IPS-15b (cell line): ENCODE data around the gene BCL3.

Experiments used
- H3K27me3 ChIP-seq: one replicate; pipeline ENCODE4 v1.6.1; 2013; ENCODE audit warnings: low read length; ENCODE audit not compliant: control insufficient read depth, insufficient read depth
- H3K36me3 ChIP-seq: one replicate; pipeline ENCODE4 v1.6.1; 2013; ENCODE audit warnings: low read length; ENCODE audit not compliant: control insufficient read depth, insufficient read depth
- H3K4me1 ChIP-seq: one replicate; pipeline ENCODE4 v1.6.1; 2013; ENCODE audit warnings: mild to moderate bottlenecking, low read length; ENCODE audit not compliant: control insufficient read depth, insufficient read depth
- H3K4me3 ChIP-seq: one replicate; pipeline ENCODE4 v1.5.1; 2013; ENCODE audit warnings: low read depth, low read length
- H3K9ac ChIP-seq: one replicate; pipeline ENCODE4 v1.6.1; 2013; ENCODE audit warnings: low read depth, mild to moderate bottlenecking, low read length
- H3K9me3 ChIP-seq: one replicate; pipeline ENCODE4 v1.6.1; 2013; ENCODE audit warnings: mild to moderate bottlenecking, low read length; ENCODE audit not compliant: control insufficient read depth, insufficient read depth

BCL3 gene

DNA sequence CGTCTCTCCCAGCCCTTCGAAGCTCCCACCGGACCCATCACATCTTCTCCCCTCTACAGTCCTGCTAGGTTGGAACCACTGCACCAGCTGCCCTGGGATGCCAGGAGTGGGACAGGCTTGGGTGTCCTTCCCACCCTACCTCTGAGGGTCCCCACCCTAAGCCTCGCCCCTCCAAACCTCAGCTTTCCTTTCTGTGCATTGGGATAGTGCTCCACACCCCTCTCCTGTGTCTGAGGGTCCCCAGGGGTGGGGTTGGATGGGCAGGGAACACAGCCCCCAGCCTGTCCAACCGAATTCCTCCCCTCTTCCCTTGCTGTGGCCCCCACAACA lies 1.9 kb upstream of the BCL3 start:
- Histone ChIP-seq H3K4me1 (peaks cover 8% of the 10 kb centered on the region), H3K9me3 (no peaks in the 10 kb centered on the region), H3K27me3 (peaks cover 53% of the 10 kb centered on the region), H3K4me3 (peak overlapping the region; percentile 85), H3K9ac (no peak overlapping the region), H3K36me3 (no peaks in the 10 kb centered on the region)

DNA sequence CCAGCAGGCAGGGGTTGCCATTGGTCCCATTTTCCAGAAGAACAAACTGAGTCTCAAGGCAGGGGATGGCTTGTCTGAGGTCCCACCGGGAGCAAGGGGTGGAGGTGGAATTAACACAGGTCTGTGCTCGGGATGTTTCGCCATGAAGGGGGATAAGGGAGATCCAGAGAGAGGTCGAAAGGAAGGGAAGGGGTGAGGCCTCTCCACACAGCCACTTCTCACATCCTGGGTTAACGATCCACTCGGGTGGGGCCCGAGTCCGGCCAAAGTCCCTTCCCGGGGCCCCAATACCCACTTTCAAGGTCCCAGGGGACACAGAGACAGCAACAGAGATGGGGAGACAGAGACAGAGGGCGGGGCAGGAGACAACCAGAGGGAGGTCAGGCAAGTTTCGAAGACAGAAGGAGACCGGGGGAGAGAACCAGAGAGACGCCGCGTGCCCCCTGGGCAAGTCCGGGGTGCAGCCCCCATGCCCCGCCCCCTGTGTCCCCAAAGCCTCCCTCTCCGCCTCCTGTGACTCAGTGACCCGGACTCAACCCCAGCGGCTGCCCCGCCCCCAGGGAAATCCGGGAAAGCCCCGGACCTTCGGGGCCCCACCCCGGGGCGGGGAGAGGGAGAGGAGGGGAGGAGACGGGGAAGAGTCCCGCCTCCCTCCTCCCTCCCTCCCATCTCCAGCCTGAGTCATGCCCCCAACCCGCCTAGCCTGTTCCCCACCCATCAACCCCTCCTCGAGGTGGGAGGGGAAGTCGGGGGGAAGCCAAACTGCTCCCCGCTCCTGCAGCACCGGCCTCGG lies 1.4 kb upstream of the BCL3 start:
- H3K27me3 ChIP-seq = peaks cover 57% of the 10 kb centered on the region
- H3K4me3 ChIP-seq = peak overlapping the region; percentile 85
- no peaks in the 10 kb centered on the region for H3K9me3 ChIP-seq
- peaks cover 5% of the 10 kb centered on the region for H3K4me1 ChIP-seq
- no peaks in the 10 kb centered on the region for H3K36me3 ChIP-seq
- no peak overlapping the region for H3K9ac ChIP-seq

DNA sequence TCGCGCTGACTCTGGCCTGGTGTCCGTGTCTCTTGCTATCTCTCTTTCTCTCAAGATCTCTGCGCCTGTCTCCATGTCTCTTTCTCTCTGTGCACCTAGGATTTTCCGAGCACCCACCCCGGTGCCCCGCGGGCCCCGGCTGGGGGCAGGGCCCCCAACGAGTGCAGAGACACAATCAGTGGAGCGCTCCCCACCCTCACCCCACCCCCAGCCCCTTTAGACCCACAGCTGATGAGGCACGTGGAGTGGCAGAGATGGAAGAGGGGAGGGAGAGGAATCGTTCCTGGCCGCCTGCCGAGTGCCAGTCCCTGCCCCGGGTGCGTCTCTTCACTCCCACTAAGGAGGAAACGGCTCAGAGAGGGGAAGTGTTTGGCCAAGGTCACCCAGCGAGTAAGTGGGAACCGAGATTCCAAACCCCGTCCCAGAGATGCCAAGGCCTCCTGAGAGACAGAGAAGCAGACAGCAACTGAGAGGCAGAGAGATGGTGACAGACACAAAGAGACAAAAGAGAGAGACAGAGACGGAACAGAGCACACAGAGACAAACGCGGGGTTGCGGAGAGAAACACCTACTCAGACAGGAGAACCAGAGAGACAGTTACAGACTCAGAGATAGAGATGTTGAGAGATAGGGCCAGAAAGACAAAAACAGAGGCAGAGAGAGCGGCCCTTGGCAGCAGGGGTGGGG lies 626 bp upstream of the BCL3 start:
- H3K36me3 ChIP-seq = no peaks in the 10 kb centered on the region
- H3K4me1 ChIP-seq = peaks cover 7% of the 10 kb centered on the region
- H3K9ac ChIP-seq = no peak overlapping the region
- H3K9me3 ChIP-seq = no peaks in the 10 kb centered on the region
- peaks cover 63% of the 10 kb centered on the region for H3K27me3 ChIP-seq
- H3K4me3 ChIP-seq = peak overlapping the region; percentile 85

DNA sequence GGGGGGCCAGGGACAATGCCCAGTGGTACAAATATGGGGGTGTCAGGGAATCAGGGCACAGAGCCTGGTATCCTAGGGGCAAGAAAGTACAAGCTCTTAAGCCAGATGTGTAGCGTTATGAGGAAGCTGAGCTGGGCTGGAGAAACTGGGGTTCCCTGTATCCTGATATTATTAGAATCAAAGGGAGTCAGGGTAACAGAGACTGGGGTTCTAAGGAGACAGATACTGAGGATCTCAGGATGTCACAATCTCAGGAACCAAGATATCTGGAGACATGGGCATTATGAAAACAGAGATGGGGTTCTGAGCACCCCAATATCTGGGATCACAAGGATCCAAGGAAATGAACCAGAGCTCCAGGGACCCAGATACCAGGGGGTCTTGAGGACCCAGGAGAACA lies 784 bp downstream of the BCL3 start:
- Histone ChIP-seq H3K4me1 (peaks cover 9% of the 10 kb centered on the region), H3K9me3 (no peaks in the 10 kb centered on the region), H3K4me3 (peak overlapping the region; percentile 10), H3K27me3 (peaks cover 62% of the 10 kb centered on the region), H3K9ac (no peak overlapping the region), H3K36me3 (no peaks in the 10 kb centered on the region)

DNA sequence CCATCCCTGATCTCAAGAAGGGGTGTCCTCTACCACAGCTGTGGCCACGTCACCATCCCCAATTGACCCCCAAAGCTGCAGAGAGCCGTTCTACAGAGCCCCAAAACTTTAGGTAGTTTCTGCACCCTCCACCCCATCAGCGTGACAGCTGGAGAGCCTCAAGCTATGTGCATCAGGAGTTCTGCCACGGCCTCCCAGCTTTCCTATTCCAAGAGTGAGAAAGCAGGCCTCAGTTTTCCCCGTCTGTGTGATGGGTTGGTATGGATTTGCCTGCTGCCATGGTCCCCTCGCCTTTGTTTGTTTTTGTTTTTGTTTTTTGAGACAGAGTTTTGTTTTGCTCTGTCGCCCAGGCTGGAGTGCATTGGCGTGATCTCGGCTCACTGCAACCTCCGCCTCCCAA lies 1.5 kb downstream of the BCL3 start:
- Histone ChIP-seq H3K9me3 (no peaks in the 10 kb centered on the region), H3K4me3 (peak overlapping the region; percentile 10), H3K4me1 (peaks cover 12% of the 10 kb centered on the region), H3K36me3 (no peaks in the 10 kb centered on the region), H3K27me3 (peaks cover 62% of the 10 kb centered on the region), H3K9ac (no peak overlapping the region)

DNA sequence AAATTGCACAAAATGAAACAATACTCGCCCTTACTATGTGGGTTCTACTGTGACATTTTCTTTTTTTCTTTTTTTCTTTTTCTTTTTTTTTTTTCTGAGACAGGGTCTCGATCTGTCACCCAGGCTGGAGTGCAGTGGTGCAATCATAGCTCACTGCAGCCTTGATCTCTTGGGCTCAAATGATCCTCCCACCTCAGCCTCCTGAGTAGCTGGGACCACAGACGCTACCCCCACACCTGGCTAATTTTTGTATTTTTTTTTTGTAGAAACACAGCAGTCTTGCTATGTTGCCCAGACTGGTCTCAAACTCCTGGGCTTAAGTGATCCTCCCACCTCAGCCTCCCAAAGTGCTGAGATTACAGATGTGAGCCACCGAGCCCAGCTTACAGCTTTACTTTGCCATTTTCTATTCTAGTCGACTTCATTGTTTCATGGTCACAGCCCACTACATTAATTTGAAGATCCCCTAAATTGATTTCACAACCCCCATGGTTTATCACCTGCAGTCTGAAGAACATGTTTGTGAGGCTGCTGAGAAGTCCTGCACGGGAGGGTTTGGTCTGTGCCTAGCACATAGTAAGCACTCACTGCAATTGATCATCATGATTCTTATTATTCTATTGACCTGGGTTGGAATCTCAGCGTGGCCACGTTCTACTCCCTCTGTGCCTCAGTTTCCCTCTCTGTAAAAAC lies 3.8 kb downstream of the BCL3 start:
- H3K4me1 ChIP-seq = peaks cover 19% of the 10 kb centered on the region

DNA sequence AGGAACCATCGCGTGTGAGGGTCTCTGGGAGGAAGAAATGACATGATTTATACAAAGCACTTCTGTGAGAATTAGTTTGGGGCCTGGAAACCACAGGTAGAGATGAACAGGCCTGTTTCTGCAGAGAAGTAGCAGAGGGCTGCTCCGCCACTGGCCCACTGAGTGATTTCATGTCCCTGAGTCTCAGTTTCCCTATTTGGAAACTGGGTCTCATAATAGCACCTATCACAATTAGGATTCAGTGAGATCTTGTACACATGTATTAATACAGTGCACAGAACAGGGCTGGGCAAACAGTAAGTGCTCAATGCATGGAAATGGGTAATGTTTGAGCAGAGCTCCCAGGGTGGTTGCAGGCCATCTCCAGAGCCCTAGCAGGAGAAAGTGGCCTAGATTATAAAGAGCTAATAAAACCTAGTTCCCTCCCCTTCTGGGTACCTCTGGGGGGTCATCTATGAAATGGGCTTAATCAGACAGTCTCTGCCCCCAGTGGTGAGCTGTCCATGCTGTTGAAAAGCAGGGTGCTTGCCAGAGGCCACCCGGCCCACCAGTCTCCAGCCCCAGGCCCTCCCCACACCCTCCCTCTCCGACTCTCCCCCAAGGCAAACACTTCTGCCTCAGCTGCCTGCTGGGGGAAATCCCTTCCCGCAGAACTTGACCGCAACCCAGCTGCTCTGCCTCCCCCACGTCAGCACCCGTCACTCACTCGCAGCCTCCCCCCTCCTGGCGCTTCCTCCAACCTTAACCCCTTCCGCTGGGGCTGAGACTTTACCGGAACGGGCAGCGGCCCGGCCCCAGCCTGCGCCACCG lies 4.5 kb downstream of the BCL3 start:
- Histone ChIP-seq H3K36me3 (no peaks in the 10 kb centered on the region), H3K9me3 (no peaks in the 10 kb centered on the region), H3K27me3 (peaks cover 64% of the 10 kb centered on the region), H3K4me3 (peak overlapping the region; percentile 15), H3K4me1 (peaks cover 19% of the 10 kb centered on the region), H3K9ac (no peak overlapping the region)

More for the DNA sequence above, 3.8 kb downstream of the BCL3 start:
- peaks cover 64% of the 10 kb centered on the region for H3K27me3 ChIP-seq
- no peaks in the 10 kb centered on the region for H3K36me3 ChIP-seq
- H3K9me3 ChIP-seq = no peaks in the 10 kb centered on the region
- H3K9ac ChIP-seq = no peak overlapping the region
- no peak overlapping the region for H3K4me3 ChIP-seq

DNA sequence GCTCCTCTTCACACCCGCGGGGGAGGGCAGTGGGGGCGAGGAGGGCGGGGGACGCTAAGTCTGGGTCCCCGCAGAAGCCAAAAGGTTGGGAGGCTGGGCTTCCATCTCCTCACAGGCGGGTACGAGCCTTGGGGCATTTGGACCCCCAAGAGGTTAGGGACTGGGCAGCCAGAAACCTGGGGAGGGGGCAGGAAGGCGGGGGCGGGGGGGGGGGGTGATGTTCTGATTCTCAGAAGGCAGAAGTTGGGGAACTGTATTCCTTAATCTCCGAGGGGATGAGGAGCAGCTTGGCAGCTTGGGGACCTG lies 5.1 kb downstream of the BCL3 start:
- Histone ChIP-seq H3K4me1 (peaks cover 19% of the 10 kb centered on the region), H3K4me3 (peak overlapping the region; percentile 66), H3K9ac (no peak overlapping the region), H3K9me3 (no peaks in the 10 kb centered on the region), H3K27me3 (peaks cover 64% of the 10 kb centered on the region), H3K36me3 (no peaks in the 10 kb centered on the region)

DNA sequence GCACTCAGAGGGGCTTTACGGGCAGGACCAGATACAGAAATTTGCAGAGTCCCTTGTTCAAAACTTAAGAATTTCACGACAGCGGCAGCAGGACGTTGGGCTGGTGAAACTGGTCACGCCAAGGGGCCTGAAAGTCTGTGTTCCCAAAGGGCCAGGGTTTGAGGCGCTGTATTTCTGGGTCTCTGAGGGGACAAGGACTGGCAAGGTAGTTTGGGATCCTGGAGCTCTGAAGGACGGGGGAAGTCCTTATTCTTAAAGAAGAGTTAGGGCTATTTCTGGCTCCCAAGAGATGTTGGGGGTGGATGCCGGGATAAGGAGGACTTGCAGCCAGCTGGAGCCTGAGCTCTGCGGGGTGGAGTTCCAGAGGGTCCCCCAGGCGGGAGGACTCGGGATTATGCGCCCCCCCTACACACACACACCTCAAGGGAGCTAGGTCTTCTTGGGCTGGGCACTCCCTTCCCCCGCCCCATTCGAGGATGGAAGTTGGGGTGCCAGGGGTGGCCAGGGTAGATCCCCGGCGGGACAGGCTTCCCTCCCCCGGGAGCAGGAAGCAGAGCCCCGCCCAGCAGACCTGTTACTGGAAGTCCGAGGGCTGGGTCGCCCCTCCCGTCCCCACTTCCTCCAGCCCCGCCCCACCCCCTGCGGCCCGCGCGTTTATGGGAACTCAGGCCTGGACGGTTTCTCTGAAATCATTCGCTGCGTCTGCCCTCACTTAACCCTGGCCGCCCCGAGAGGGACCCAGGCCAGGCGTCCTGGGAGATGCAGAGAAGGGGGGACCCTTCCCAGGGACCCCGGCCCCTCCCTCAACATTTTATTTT lies 5.6 kb downstream of the BCL3 start:
- Histone ChIP-seq H3K4me1 (peaks cover 19% of the 10 kb centered on the region), H3K36me3 (no peaks in the 10 kb centered on the region), H3K9ac (no peak overlapping the region), H3K27me3 (peaks cover 61% of the 10 kb centered on the region), H3K9me3 (no peaks in the 10 kb centered on the region), H3K4me3 (peak overlapping the region; percentile 66)

DNA sequence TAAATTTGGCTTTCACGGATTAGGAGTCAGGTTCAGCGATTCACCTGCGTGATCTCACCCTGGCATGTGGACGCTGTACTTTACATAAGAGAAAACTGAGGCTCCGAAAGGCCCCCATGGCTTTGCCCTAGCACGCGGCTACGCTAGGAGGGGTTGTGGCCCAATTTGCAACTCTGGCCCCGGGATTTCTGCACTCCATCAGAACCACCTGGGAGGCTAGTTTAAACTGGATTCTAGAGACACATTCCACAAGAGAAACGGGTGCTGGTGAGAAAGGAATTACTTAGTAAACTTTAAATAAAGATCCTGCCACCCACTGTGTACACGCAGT lies 6.2 kb downstream of the BCL3 start:
- Histone ChIP-seq H3K9ac (no peak overlapping the region), H3K4me1 (peaks cover 19% of the 10 kb centered on the region), H3K36me3 (no peaks in the 10 kb centered on the region), H3K9me3 (no peaks in the 10 kb centered on the region), H3K27me3 (peaks cover 55% of the 10 kb centered on the region), H3K4me3 (peak overlapping the region; percentile 27)

DNA sequence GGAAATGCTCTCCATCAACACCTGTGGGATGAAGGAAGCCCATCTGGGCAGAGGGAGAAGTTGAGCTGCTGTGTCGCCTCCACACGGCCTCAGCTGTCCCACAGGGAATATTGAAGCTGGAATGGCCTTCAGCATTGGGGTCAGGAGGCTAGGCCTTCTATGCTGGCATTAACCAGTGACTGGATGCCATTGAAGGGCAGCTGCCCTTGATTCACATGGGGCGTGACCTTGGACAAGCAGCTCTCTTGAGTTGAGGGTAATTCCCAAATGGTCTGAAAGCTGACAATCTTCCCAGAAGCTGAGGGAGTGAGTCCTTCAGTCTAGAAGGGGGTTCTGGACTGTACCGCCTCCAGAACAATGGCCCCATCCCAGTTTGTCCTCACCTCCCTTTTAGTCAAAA lies 6.7 kb downstream of the BCL3 start:
- peaks cover 19% of the 10 kb centered on the region for H3K4me1 ChIP-seq
- peaks cover 50% of the 10 kb centered on the region for H3K27me3 ChIP-seq
- H3K9ac ChIP-seq = no peak overlapping the region
- peak overlapping the region; percentile 27 for H3K4me3 ChIP-seq
- H3K36me3 ChIP-seq = no peaks in the 10 kb centered on the region
- no peaks in the 10 kb centered on the region for H3K9me3 ChIP-seq
